Activated CD4-positive, alpha-beta T cell treated with anti-CD3 and anti-CD28 coated beads, Interleukin-2, amount 50 U/mL, for 4 hours (primary cell): ENCODE measurements around the gene MRPL11.

Source experiments
- DNase-seq, 2 experiments: peaks; one replicate each; pipeline ENCODE4 v3.0.0-alpha.2; 2020

MRPL11 gene

DNA sequence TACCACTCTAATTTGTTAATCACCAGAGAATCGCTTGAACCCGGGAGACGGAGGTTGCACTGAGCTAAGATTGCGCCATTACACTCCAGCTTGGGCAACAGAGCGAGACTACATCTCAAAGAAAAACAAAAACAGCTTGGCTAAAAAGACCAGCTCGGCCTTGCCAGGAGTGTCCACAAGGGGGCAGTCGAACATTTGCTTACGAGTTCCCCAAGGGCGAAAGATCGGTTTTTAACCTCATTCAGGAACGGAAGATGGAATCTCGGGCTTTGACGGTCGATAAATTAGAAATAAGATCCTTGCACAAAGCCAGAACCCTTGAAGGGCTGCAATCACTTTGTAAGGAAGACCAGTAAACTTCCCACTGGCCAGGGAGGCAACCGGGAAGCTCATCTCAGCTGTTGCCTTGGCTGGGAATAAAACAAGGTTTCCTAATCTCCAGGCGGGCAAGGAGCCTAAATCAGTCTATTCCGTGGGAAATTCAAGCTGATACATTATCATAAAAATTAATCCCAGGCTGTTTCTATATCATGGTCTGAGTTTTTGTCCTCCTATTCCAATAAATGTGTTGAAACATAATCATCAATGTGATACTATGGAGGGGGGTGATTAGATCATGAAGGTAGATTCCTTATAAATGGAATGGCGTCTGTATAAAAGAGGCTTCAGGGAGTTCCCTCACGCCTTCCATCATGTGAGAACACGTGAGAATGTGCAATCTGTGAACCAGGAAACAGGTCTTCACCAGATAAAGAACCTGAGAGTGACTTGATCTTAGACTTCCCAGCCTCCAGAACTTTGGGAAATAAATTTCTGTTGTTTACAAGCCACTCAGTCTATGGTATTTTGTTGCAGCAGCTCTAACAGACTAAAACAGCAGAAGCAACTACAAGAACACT, 52.2 kb downstream of the MRPL11 start:
- peak; percentile 81 to 88 for DNase-seq
